Choroid plexus epithelial cell (primary cell): ENCODE data around the gene GDNF.

Source experiments
- DNase-seq: peaks from one replicate; pipeline ENCODE4 v3.0.0-alpha.2; 2010; ENCODE audit warnings: low read depth
- H3K4me3 ChIP-seq: 2 replicates; pipeline ENCODE4 v1.5.1; 2011; ENCODE audit warnings: low read depth, mild to moderate bottlenecking, control low read depth, low read length, moderate library complexity
- CTCF ChIP-seq: conservative IDR thresholded peaks from 2 replicates; pipeline ENCODE4 v1.5.1; 2011; ENCODE audit warnings: low read depth, mild to moderate bottlenecking, control low read depth, inconsistent platforms, low read length, moderate library complexity

Gene GDNF

GRCh38 chr5:37859805-37860204 is 20.0 kb upstream of the GDNF start:
- no peak for TF ChIP-seq CTCF
- DNase-seq, result no peak

GRCh38 chr5:37858250-37858649 is 18.4 kb upstream of the GDNF start:
- TF ChIP-seq CTCF, result no peak
- DNase-seq, result no peak
- H3K4me3 ChIP-seq, result no peak overlapping the region

More at GRCh38 chr5:37859805-37860204, 20.0 kb upstream of the GDNF start:
- H3K4me3 ChIP-seq, result no peak overlapping the region

- no peak for TF ChIP-seq CTCF
- DNase-seq, result no peak
- H3K4me3 ChIP-seq, result no peak overlapping the region
These were observed 17.9 kb upstream of the GDNF start for GRCh38 chr5:37857696-37858095.

GRCh38 chr5:37855438-37855837 is 15.6 kb upstream of the GDNF start:
- TF ChIP-seq CTCF, result no peak
- no peak for DNase-seq
- H3K4me3 ChIP-seq, result no peak overlapping the region

GRCh38 chr5:37851305-37851704 is 11.5 kb upstream of the GDNF start:
- no peak for TF ChIP-seq CTCF
- no peak overlapping the region for H3K4me3 ChIP-seq

GRCh38 chr5:37850226-37850865 is 10.5 kb upstream of the GDNF start:
- no peak for TF ChIP-seq CTCF
- DNase-seq, result no peak
- H3K4me3 ChIP-seq, result no peak overlapping the region

More at GRCh38 chr5:37851305-37851704, 11.5 kb upstream of the GDNF start:
- DNase-seq, result no peak

- TF ChIP-seq CTCF, result no peak
- no peak overlapping the region for H3K4me3 ChIP-seq
- DNase-seq, result no peak
These were observed 9.8 kb upstream of the GDNF start for GRCh38 chr5:37849641-37850040.
